Activated gamma-delta T cell (primary cell): Measurements from ENCODE around the gene RAD50.
"Not testable (repeated sequence)": the region's sequence is repeated elsewhere in the genome, so short reads cannot be mapped to it uniquely, and the experiment has no call there.

Experiments used
- DNase-seq: peaks from one replicate; lab custom pipeline; 2025; lab: John Stamatoyannopoulos, UW
- total RNA-seq, 2 donors: gene quantifications; one replicate each; lab custom pipeline; 2026; lab: John Stamatoyannopoulos, UW

Gene RAD50
- total RNA-seq, result 6.8 to 8.1 reads per million in 2 donors

- peak; percentile 92 for DNase-seq
Measured at GRCh38 chr5:132556763-132557477, at the start of gene RAD50. Gene RAD50, plus strand, starts transcription at chr5:132556977. Its CDS starts 348 bp downstream, at chr5:132557325.

- no peak for DNase-seq
Measured at GRCh38 chr5:132510076-132510475, 46.7 kb upstream of the RAD50 start.

- DNase-seq, result not testable (repeated sequence)
Measured at GRCh38 chr5:132513618-132514336, 43.0 kb upstream of the RAD50 start.

- DNase-seq, result not testable (repeated sequence)
Measured at GRCh38 chr5:132522067-132522466, 34.7 kb upstream of the RAD50 start.

GRCh38 chr5:132524877-132525276 lies 31.9 kb upstream of the RAD50 start:
- not testable (repeated sequence) for DNase-seq

GRCh38 chr5:132525299-132525724 lies 31.5 kb upstream of the RAD50 start:
- no peak for DNase-seq

GRCh38 chr5:132526290-132526973 lies 30.3 kb upstream of the RAD50 start:
- no peak for DNase-seq

- DNase-seq, result no peak
Measured at GRCh38 chr5:132526974-132527564, 29.7 kb upstream of the RAD50 start.

GRCh38 chr5:132528021-132528420 lies 28.8 kb upstream of the RAD50 start:
- no peak for DNase-seq

- no peak for DNase-seq
Measured at GRCh38 chr5:132528866-132529634, 27.7 kb upstream of the RAD50 start.

- DNase-seq, result no peak
Measured at GRCh38 chr5:132530946-132531345, 25.8 kb upstream of the RAD50 start.

- no peak for DNase-seq
Measured at GRCh38 chr5:132539716-132540115, 17.1 kb upstream of the RAD50 start.

- no peak for DNase-seq
Measured at GRCh38 chr5:132540149-132540548, 16.6 kb upstream of the RAD50 start.

GRCh38 chr5:132540764-132541163 lies 16.0 kb upstream of the RAD50 start:
- no peak for DNase-seq

GRCh38 chr5:132543472-132544201 lies 13.1 kb upstream of the RAD50 start, which contains the start of gene IL5:
Gene IL5, minus strand, starts transcription at chr5:132543522. Its CDS starts 44 bp downstream, at chr5:132543478.
- no peak for DNase-seq

GRCh38 chr5:132546108-132546507 lies 10.7 kb upstream of the RAD50 start:
- DNase-seq, result no peak

GRCh38 chr5:132547269-132547668 lies 9.5 kb upstream of the RAD50 start:
- no peak for DNase-seq

- DNase-seq, result not testable (repeated sequence)
Measured at GRCh38 chr5:132548834-132549233, 7.9 kb upstream of the RAD50 start.

- no peak for DNase-seq
Measured at GRCh38 chr5:132549576-132549975, 7.2 kb upstream of the RAD50 start.

GRCh38 chr5:132556153-132556762 lies 519 bp upstream of the RAD50 start:
- no peak for DNase-seq
